Common myeloid progenitor, CD34-positive (primary cell): ENCODE data around the gene TANGO2.

Source experiments
- CTCF ChIA-PET: fragments of 350-600 bp; sonication (Branson Sonifier 250); formaldehyde crosslinking; loops from one replicate; lab custom pipeline; 2021; ENCODE audit warnings: antibody characterized with exemption; lab: Charles Lee
- POLR2A ChIA-PET: fragments of 350-600 bp; sonication (Branson Sonifier 250); formaldehyde crosslinking; loops from one replicate; lab custom pipeline; 2021; ENCODE audit warnings: antibody characterized with exemption; lab: Charles Lee
- DNase-seq, 3 donors: peaks; one replicate each; pipeline versions ENCODE4 v3.0.0 to v3.0.0-alpha.2; 2013
- H3K27ac ChIP-seq, 2 experiments: 1 replicate in 1 of 2; 2 replicates in 1 of 2; pipeline ENCODE4 v1.7.0; 2013; ENCODE audit warnings: inconsistent platforms in 2 of 2, low read length in 2 of 2, mild to moderate bottlenecking in 2 of 2, low read depth in 1 of 2, moderate library complexity in 1 of 2; ENCODE audit not compliant: severe bottlenecking in 2 of 2, insufficient read depth in 1 of 2, poor library complexity in 1 of 2
- H3K27me3 ChIP-seq, 5 experiments: replicated peaks in 2 of 5; 1 replicate in 3 of 5; 2 replicates in 2 of 5; pipeline versions ENCODE4 v1.6.1 to v1.7.0; 2013; ENCODE audit warnings: low read length in 4 of 5, mild to moderate bottlenecking in 2 of 5, moderate library complexity in 2 of 5, inconsistent platforms in 1 of 5; ENCODE audit not compliant: insufficient read depth in 5 of 5, control insufficient read depth in 4 of 5
- H3K36me3 ChIP-seq, 4 experiments: 1 replicate in 2 of 4; 2 replicates in 2 of 4; pipeline versions ENCODE4 v1.6.1 to v1.7.0; 2013; ENCODE audit warnings: low read length in 3 of 4, control low read depth in 1 of 4, mild to moderate bottlenecking in 1 of 4; ENCODE audit not compliant: control insufficient read depth in 4 of 4, insufficient read depth in 4 of 4
- H3K4me1 ChIP-seq, 4 experiments: 1 replicate in 3 of 4; 2 replicates in 1 of 4; pipeline versions ENCODE4 v1.6.1 to v1.7.1; 2013; ENCODE audit warnings: low read length in 3 of 4, mild to moderate bottlenecking in 3 of 4, control low read depth in 1 of 4, inconsistent platforms in 1 of 4, moderate library complexity in 1 of 4; ENCODE audit not compliant: control insufficient read depth in 4 of 4, insufficient read depth in 4 of 4; ENCODE audit errors: control extremely low read depth in 1 of 4
- H3K4me3 ChIP-seq, 7 experiments: 1 replicate in 4 of 7; 2 replicates in 3 of 7; pipeline versions ENCODE4 v1.5.1 to v1.7.0; 2013; ENCODE audit warnings: mild to moderate bottlenecking in 7 of 7, low read length in 6 of 7, moderate library complexity in 6 of 7, inconsistent platforms in 2 of 7, low read depth in 2 of 7, control low read depth in 1 of 7; ENCODE audit not compliant: insufficient read depth in 4 of 7, control insufficient read depth in 1 of 7; ENCODE audit errors: extremely low read depth in 1 of 7
- H3K9me3 ChIP-seq, 5 experiments: 1 replicate in 4 of 5; 2 replicates in 1 of 5; pipeline versions ENCODE4 v1.6.1 to v1.7.1; 2013; ENCODE audit warnings: low read length in 4 of 5, mild to moderate bottlenecking in 2 of 5, inconsistent platforms in 1 of 5, low read depth in 1 of 5, moderate library complexity in 1 of 5; ENCODE audit not compliant: control insufficient read depth in 4 of 5, insufficient read depth in 2 of 5; ENCODE audit errors: control extremely low read depth in 1 of 5
- WGBS: methylation state at CpG from one replicate; pipeline ENCODE4 v1.1.5; 2013; ENCODE audit not compliant: insufficient coverage; 5-methylcytosine and 5-hydroxymethylcytosine counted together

Gene TANGO2

GRCh38 chr22:19996694-19997384, 24.1 kb upstream of the TANGO2 start:
- POLR2A ChIA-PET, result no interaction called here
- H3K27ac ChIP-seq, result no peak overlapping the region
- WGBS, result 96% methylated on average over 11 of the region's 12 CpGs

GRCh38 chr22:19997561-19998231, 23.2 kb upstream of the TANGO2 start:
- 90% methylated on average over 13 of the region's 19 CpGs for WGBS
- ChIA-PET CTCF (interaction anchor here (0.6 to 2.1 kb wide), 2 partner anchors 16 to 29 kb away, joined by 3 to 8 read pairs; no protein-coding TSS in a partner anchor), POLR2A (interaction anchor here (0.7 kb wide), 1 partner anchor 22 kb away, joined by 3 read pairs; no protein-coding TSS in a partner anchor)
- DNase-seq, result no peak
- no peak overlapping the region for H3K4me3 ChIP-seq
- no peak overlapping the region for H3K27ac ChIP-seq
- H3K4me1 ChIP-seq, result peaks cover 0 to 42% (median 30%) of the 10 kb centered on the region in 4 experiments
- H3K9me3 ChIP-seq, result no peaks in the 10 kb centered on the region
- no peaks in the 10 kb centered on the region for H3K36me3 ChIP-seq
- H3K27me3 ChIP-seq, result no peaks in the 10 kb centered on the region

More at GRCh38 chr22:19996694-19997384, 24.1 kb upstream of the TANGO2 start:
- Histone ChIP-seq H3K4me3 (no peak overlapping the region), H3K9me3 (no peaks in the 10 kb centered on the region), H3K36me3 (no peaks in the 10 kb centered on the region), H3K27me3 (no peaks in the 10 kb centered on the region), H3K4me1 (peaks cover 0 to 38% (median 24%) of the 10 kb centered on the region in 4 experiments)
- no peak for DNase-seq
- CTCF ChIA-PET, result interaction anchor here (0.6 kb wide), 1 partner anchor 30 kb away, joined by 3 read pairs; no protein-coding TSS in a partner anchor

GRCh38 chr22:19998232-19998951, 22.5 kb upstream of the TANGO2 start:
- ChIA-PET POLR2A (interaction anchor here (0.6 to 0.7 kb wide), 2 partner anchors 20 to 23 kb away, joined by 3 read pairs; no protein-coding TSS in a partner anchor), CTCF (interaction anchor here (2.1 kb wide), 1 partner anchor 15 kb away, joined by 8 read pairs; no protein-coding TSS in a partner anchor)
- Histone ChIP-seq H3K4me1 (peaks cover 0 to 42% (median 30%) of the 10 kb centered on the region in 4 experiments), H3K27ac (no peak overlapping the region), H3K36me3 (no peaks in the 10 kb centered on the region), H3K27me3 (no peaks in the 10 kb centered on the region), H3K9me3 (peaks cover 0 to 3% (median 0%) of the 10 kb centered on the region in 5 experiments), H3K4me3 (no peak overlapping the region)
- 62% methylated on average over 16 of the region's 16 CpGs for whole genome bisulfite sequencing
- no peak for DNase-seq

- H3K4me3 ChIP-seq, result no peak overlapping the region
- H3K27ac ChIP-seq, result no peak overlapping the region
- peaks cover 0 to 42% (median 30%) of the 10 kb centered on the region in 4 experiments for H3K4me1 ChIP-seq
- no peak for DNase-seq
- H3K36me3 ChIP-seq, result no peaks in the 10 kb centered on the region
- 100% methylated on average over 6 of the region's 8 CpGs for WGBS
- POLR2A ChIA-PET, result interaction anchor here (0.6 kb wide), 2 partner anchors 12 to 21 kb away, joined by 3 read pairs; no protein-coding TSS in a partner anchor
- H3K27me3 ChIP-seq, result no peaks in the 10 kb centered on the region
- CTCF ChIA-PET, result interaction anchor here (2.1 to 2.8 kb wide), 2 partner anchors 14 to 28 kb away, joined by 8 to 10 read pairs; no protein-coding TSS in a partner anchor
- peaks cover 0 to 10% (median 4%) of the 10 kb centered on the region in 5 experiments for H3K9me3 ChIP-seq
Observed at GRCh38 chr22:19998991-19999820, 21.7 kb upstream of the TANGO2 start.

- CTCF ChIA-PET, result interaction anchor here (1.1 to 2.8 kb wide), 4 partner anchors 13 to 33 kb away, joined by 3 to 10 read pairs (median 6); no protein-coding TSS in a partner anchor
- Histone ChIP-seq H3K4me3 (no peak overlapping the region), H3K4me1 (peaks cover 0 to 42% (median 30%) of the 10 kb centered on the region in 4 experiments), H3K27ac (no peak overlapping the region), H3K27me3 (no peaks in the 10 kb centered on the region), H3K9me3 (peaks cover 0 to 15% (median 4%) of the 10 kb centered on the region in 5 experiments), H3K36me3 (no peaks in the 10 kb centered on the region)
- 96% methylated on average over 5 of the region's 14 CpGs for WGBS
- peak in 1 of 3 donors; percentile 22 for DNase-seq
- POLR2A ChIA-PET, result interaction anchor here (1.1 kb wide), 1 partner anchor 25 kb away, joined by 3 read pairs; no protein-coding TSS in a partner anchor
Observed at GRCh38 chr22:20000246-20001081, 20.4 kb upstream of the TANGO2 start.
